Pancreas (tissue), 10 donors: ENCODE measurements around the gene SEPTIN1. TPM values are rescaled to one million over a fixed set of nuclear protein-coding genes. Genes with fewer than 3 reads are reported as not detected.
"Not testable (repeated sequence)": the region's sequence is repeated elsewhere in the genome, so short reads cannot be mapped to it uniquely, and the experiment has no call there.

Source experiments
- ATAC-seq, 4 donors: fragments of 200-7000 bp; cut with Tn5 transposase; one replicate each; pipeline versions ENCODE4 v1.8.0 to v1.9.1; 2020; ENCODE audit warnings: mild to moderate bottlenecking in 4 of 4, moderate library complexity in 4 of 4
- DNase-seq, 6 donors: peaks; one replicate each; pipeline ENCODE4 v3.0.0-alpha.2; 2020
- FAIRE-seq: peaks from 2 replicates; lab custom pipeline; 2012; peaks lifted over from hg19 to GRCh38; lab: Jason Lieb, UNC
- H3K27ac ChIP-seq, 4 donors: fragments of 200-600 bp; sonication (generic); 1 replicate in 3 of 4; 2 replicates in 1 of 4; pipeline versions ENCODE4 v1.5.0 to v1.8.0; 2020
- H3K27me3 ChIP-seq, 4 donors: fragments of 200-600 bp; one replicate each; pipeline ENCODE4 v1.8.0; 2021
- H3K36me3 ChIP-seq, 3 donors: fragments of 200-600 bp; sonication (generic) in 1 of 3; one replicate each; pipeline versions ENCODE4 v1.5.0 to v1.8.0; 2020 to 2021
- H3K4me1 ChIP-seq, 3 donors: fragments of 200-600 bp; one replicate each; pipeline ENCODE4 v1.8.0; 2021
- H3K4me3 ChIP-seq, 4 donors: fragments of 200-600 bp; sonication (generic) in 2 of 4; one replicate each; pipeline versions ENCODE4 v1.5.0 to v1.8.0; 2020 to 2021
- H3K9me3 ChIP-seq, 4 donors: fragments of 200-600 bp; one replicate each; pipeline ENCODE4 v1.8.0; 2021
- CTCF ChIP-seq, 4 donors: fragments of 200-600 bp; sonication (generic) in 3 of 4; IDR thresholded peaks; one replicate each; pipeline versions ENCODE4 v1.5.0 to v1.8.0; 2021; ENCODE audit warnings: antibody characterized with exemption in 4 of 4
- WGBS, 2 donors: extraction: QIAGEN DNeasy Blood & Tissue Kit; methylation state at CpG; one replicate each; pipeline ENCODE4 v1.1.7; 2013; 5-methylcytosine and 5-hydroxymethylcytosine counted together
- intact Hi-C, 3 donors: fragments of 100-400 bp; cut with DNase I; formaldehyde crosslinking; loops; one replicate each; pipeline versions ENCODE4 v1.11.1 to v1.14.2; 2022
- polyA plus RNA-seq, 2 donors: library from polyadenylated mRNA; stranded (reverse); fragments of 200-250 nt; gene quantifications; one replicate each; pipeline ENCODE4 v1.2.3, GENCODE V29; 2013
- total RNA-seq, 6 donors: library from RNA; stranded (reverse); fragmentation: NEBNext Ultra II Directional in 4 of 6; extraction: Animal tissue kit (Norgen Biotek cat#: 25700) in 4 of 6; gene quantifications; one replicate each; pipeline versions ENCODE4 v1.2.1 to v1.2.4, GENCODE V29; 2021 to 2023
- donor health status: healthy with polysubstance abuse.
- donor health status: DM: no; HTN: no; CAD: no; lungs with moderate emphysema.
- donor health status: DM: no; HTN: no; CAD: no.
- donor health status: control.
- donor health status: control.
- donor health status: Bipolar disorder and iron deficiency.
- donor health status: DM: yes; HTN: yes; CAD: no.
- donor health status: DM: no; HTN: no; CAD: no.
- donor health status: DM: no; HTN: no; CAD: no.
- donor health status: DM: yes; HTN: yes; CAD: no.

SEPTIN1 gene
- total and polyA plus RNA-seq, 8 donors = 0.63 to 3.3 (median 1.5) TPM

- WGBS, 2 donors = 75 to 85% methylated on average over 4 of the region's 4 CpGs
- DNase-seq = no peak
- Histone ChIP-seq H3K9me3 (no peaks in the 10 kb centered on the region), H3K4me1 (peaks cover 0 to 8% (median 6%) of the 10 kb centered on the region in 3 donors), H3K27ac (no peak overlapping the region), H3K36me3 (peaks cover 0 to 9% (median 0%) of the 10 kb centered on the region in 3 donors), H3K4me3 (no peak overlapping the region), H3K27me3 (no peaks in the 10 kb centered on the region)
- no peak for TF ChIP-seq CTCF (IDR thresholded peaks at IDR 0.05)
- no peak for ATAC-seq
- FAIRE-seq = no peak
- intact Hi-C loops = no loop called here
These were observed 14.7 kb upstream of the SEPTIN1 start for GRCh38 chr16:30397056-30397455.

GRCh38 chr16:30396627-30397026 is 14.3 kb upstream of the SEPTIN1 start:
- intact Hi-C loops, DNase-seq, H3K27me3 ChIP-seq, FAIRE-seq, H3K4me3 ChIP-seq, ATAC-seq, H3K9me3 ChIP-seq, H3K4me1 ChIP-seq, H3K36me3 ChIP-seq: not testable (repeated sequence)
- 54 to 60% methylated on average over 3 to 4 of the region's 4 CpGs for WGBS, 2 donors
- peak overlapping the region in 1 of 4 donors; percentile 62 for H3K27ac ChIP-seq

DNA sequence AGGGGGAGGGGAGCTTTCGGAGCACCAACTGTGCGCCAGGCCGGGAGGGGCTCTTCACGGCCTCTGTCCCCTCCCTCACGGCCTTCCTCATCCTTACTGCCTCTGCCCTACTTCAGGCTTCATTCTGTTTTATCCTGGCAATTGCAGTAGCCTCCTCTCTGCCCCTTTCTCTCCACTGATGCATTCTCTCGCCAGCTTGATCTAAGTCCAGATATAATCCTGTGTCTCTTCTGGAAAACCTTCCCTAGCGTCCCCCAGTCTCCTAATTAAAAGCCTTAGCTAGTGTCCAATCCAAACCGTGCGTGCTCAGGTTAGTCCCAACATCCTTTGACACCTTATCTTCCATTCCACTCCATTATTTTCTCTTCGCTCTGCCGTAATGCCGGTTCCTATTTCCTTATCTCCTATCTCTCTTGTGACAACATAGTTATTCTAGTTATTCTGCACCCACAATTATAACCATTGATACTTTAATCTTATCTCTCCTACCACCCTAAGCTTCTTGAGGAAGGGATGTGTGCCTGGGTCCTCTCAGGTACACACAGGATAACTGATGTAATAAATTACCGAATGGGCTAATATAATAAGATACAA is 13.7 kb upstream of the SEPTIN1 start:
- FAIRE-seq = no peak
- no peak for ATAC-seq
- intact Hi-C loops = no loop called here
- WGBS, 2 donors = 2 to 4% methylated on average over 13 of the region's 13 CpGs
- TF ChIP-seq CTCF (IDR thresholded peaks at IDR 0.05) = no peak
- Histone ChIP-seq H3K4me3 (peak overlapping the region; percentile 59 to 89 (median 76)), H3K27ac (peak overlapping the region; percentile 42 to 68 (median 54)), H3K36me3 (peaks cover 0 to 9% (median 0%) of the 10 kb centered on the region in 3 donors), H3K9me3 (no peaks in the 10 kb centered on the region), H3K27me3 (no peaks in the 10 kb centered on the region), H3K4me1 (peaks cover 0 to 8% (median 6%) of the 10 kb centered on the region in 3 donors)
- DNase-seq = no peak

DNA sequence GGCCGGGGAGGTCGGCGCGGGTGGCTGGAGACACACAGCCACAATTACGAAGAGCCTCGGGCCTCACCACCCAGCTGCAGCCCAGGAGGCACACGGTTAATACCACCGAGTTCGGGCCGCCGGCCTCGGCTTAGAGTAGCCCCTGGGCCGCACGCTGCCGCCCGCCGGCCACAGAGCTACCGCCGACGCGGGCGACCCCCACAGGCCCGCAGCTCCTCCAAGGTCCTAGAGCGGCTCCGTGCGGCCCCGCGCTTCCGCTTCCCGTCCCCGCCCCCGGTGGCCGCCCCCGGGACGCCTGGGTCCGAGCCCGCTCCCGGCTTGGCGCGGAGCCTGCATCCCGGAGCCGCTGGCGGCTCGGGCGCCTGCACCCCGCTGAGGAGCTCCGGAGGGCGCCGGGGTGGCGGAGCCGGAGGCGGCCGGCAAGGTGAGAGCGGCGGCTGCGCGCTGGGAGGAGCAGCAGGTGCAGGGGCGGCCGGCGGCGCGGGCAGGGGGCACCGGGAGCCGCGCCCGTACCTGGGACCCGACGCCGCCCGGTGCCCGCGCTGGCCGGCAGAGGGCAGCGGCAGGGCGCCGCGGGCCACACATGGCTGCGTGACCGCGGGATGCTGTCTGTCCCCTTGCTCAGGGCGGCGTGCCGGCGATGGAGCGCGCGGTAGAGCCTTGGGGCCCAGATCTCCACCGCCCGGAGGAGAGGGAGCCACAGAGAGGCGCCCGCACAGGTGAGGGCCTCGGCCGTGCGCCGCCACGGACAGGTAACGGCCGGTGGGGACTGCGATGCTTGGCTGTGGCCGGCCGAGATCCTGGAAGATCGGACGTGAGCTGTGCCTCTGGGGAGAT is 13.0 kb upstream of the SEPTIN1 start, which contains the start of gene ZNF48:
Gene ZNF48 (plus strand): TSS at position 266 of the 837 bp plus-strand sequence. CDS start 375 bp downstream, at position 641.
- H3K4me1 ChIP-seq = peaks cover 0 to 8% (median 6%) of the 10 kb centered on the region in 3 donors
- ATAC-seq (peak; percentile 94 to 97 (median 94)), FAIRE-seq (no peak), DNase-seq (peak; percentile 88 to 97 (median 91))
- H3K27ac ChIP-seq = peak within 1 kb of the TSS; percentile 42 to 68 (median 54)
- peak within 1 kb of the TSS; percentile 59 to 89 (median 76) for H3K4me3 ChIP-seq
- peaks cover 0 to 9% (median 0%) of the 10 kb centered on the region in 3 donors for H3K36me3 ChIP-seq
- H3K9me3 ChIP-seq = no peaks in the 10 kb centered on the region
- WGBS, 2 donors = 1% methylated on average over 64 to 103 of the region's 103 CpGs
- no peak for TF ChIP-seq CTCF (IDR thresholded peaks at IDR 0.05)
- intact Hi-C loops = no loop called here
- H3K27me3 ChIP-seq = no peaks in the 10 kb centered on the region

DNA sequence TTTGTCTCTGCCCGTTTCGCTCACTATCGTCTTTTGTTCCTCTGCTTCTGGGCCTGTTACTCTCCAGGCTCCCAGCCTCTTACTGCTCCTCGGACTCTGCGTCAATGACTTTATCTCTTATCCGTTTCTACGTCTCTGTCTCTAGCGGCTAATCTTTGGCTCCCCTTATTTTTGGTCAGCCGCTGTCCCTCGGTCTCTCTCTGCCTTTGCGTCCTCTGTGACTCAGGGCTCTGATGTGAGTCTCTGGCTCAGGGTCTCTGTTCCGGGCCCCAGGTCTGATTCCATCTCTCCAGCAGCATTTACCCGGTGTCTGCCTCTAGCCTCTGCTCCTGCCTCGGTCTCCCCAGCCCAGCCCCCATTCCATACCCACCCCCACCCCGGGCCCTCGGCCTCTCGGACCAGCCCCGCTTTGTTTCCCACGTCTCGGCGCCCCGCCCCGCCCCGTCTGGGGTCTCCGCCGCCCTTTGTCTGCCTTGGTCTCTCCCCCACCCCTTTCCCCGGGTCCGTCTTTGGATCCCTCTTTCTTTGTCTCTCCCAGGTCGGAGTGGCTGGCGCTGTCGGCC is 12.3 kb upstream of the SEPTIN1 start:
- WGBS, 2 donors = 4 to 6% methylated on average over 30 to 31 of the region's 31 CpGs
- Histone ChIP-seq H3K27me3 (no peaks in the 10 kb centered on the region), H3K36me3 (peaks cover 0 to 9% (median 0%) of the 10 kb centered on the region in 3 donors), H3K9me3 (no peaks in the 10 kb centered on the region), H3K4me1 (peaks cover 0 to 8% (median 6%) of the 10 kb centered on the region in 3 donors), H3K4me3 (peak overlapping the region; percentile 59 to 89 (median 76)), H3K27ac (peak overlapping the region; percentile 42 to 68 (median 54))
- no peak for TF ChIP-seq CTCF (IDR thresholded peaks at IDR 0.05)
- no peak for DNase-seq
- ATAC-seq = peak; percentile 1 to 13 (median 12)
- intact Hi-C loops = no loop called here
- FAIRE-seq = no peak
